Tibial nerve (tissue), 3 donors: Measurements from ENCODE around the gene ERBIN.

Experiments
- CTCF ChIP-seq, 5 experiments: fragments of 200-600 bp in 3 of 5; fragments of 450-650 bp in 2 of 5; sonication (generic) in 3 of 5; IDR thresholded peaks; one replicate each; pipeline ENCODE4 v1.5.1; 2016 to 2019; ENCODE audit warnings: antibody characterized with exemption in 5 of 5, mild to moderate bottlenecking in 3 of 5, moderate library complexity in 2 of 5
- POLR2A ChIP-seq, 2 donors: fragments of 450-650 bp; IDR thresholded peaks; one replicate each; pipeline ENCODE4 v1.6.1; 2017; ENCODE audit warnings: antibody characterized with exemption in 2 of 2, mild to moderate bottlenecking in 2 of 2, moderate library complexity in 2 of 2

GRCh38 chr5:65978251-65978650 is 51.9 kb downstream of the ERBIN start:
- TF ChIP-seq CTCF (IDR thresholded peaks at IDR 0.05) (no peak), POLR2A (IDR thresholded peaks at IDR 0.05) (no peak)
